Hepatocyte (in vitro differentiated cells): Measurements from ENCODE around the gene FOXRED2.

Experiments
- EZH2 ChIP-seq: fragments of 200-600 bp; sonication (generic); IDR thresholded peaks from 2 replicates; pipeline ENCODE4 v1.6.1; 2016; ENCODE audit warnings: antibody characterized with exemption, mild to moderate bottlenecking, borderline replicate concordance
- EZH2phosphoT487 ChIP-seq: fragments of 200-600 bp; sonication (generic); IDR thresholded peaks from one replicate; pipeline ENCODE4 v1.6.1; 2018; ENCODE audit warnings: antibody characterized with exemption, mild to moderate bottlenecking, low read depth, moderate library complexity; ENCODE audit not compliant: unreplicated experiment, severe bottlenecking
- TF ChIP-seq, protein P1 (sequence below): fragments of 200-600 bp; sonication (generic); IDR thresholded peaks from 2 replicates; pipeline ENCODE4 v1.5.1; 2016; ENCODE audit warnings: antibody characterized with exemption, mild to moderate bottlenecking; ENCODE audit not compliant: poor library complexity

DNA sequence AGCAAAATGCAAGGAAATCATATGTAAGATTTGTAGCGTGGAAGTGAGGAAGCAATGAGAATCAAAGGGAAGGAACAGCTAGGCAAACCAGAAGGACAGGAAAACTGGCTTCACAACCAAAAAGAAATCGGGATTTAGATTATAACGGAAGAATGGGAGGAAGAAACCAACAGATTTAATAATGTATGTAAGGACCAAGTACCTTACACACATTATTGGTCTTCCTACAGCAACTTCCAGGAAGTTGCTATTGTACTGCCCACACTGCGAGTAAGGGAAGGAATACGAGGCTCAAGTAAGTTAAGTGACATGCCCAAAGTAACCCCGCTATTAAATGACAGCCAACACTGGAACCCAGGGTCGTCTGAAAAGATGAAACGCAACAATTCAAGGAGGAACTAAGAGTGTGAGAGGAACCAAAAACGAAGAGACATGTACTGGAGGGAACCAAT is 25.9 kb downstream of the FOXRED2 start:
- TF ChIP-seq, protein P1, sequence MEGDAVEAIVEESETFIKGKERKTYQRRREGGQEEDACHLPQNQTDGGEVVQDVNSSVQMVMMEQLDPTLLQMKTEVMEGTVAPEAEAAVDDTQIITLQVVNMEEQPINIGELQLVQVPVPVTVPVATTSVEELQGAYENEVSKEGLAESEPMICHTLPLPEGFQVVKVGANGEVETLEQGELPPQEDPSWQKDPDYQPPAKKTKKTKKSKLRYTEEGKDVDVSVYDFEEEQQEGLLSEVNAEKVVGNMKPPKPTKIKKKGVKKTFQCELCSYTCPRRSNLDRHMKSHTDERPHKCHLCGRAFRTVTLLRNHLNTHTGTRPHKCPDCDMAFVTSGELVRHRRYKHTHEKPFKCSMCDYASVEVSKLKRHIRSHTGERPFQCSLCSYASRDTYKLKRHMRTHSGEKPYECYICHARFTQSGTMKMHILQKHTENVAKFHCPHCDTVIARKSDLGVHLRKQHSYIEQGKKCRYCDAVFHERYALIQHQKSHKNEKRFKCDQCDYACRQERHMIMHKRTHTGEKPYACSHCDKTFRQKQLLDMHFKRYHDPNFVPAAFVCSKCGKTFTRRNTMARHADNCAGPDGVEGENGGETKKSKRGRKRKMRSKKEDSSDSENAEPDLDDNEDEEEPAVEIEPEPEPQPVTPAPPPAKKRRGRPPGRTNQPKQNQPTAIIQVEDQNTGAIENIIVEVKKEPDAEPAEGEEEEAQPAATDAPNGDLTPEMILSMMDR = no peak
- TF ChIP-seq EZH2 (no peak), EZH2phosphoT487 (no peak)
